HepG2 (cell line): ENCODE results near the gene SRC. TPM values are rescaled to one million over a fixed set of nuclear protein-coding genes. Genes with fewer than 3 reads are reported as not detected.

ENCODE experiments used
- AGO1 ChIP-seq: fragments of 200-400 bp; formaldehyde crosslinking; IDR thresholded peaks from 2 replicates; pipeline ENCODE4 v1.6.1; 2017; ENCODE audit warnings: mild to moderate bottlenecking, low read depth, low read length, moderate library complexity; ENCODE audit not compliant: poor library complexity, severe bottlenecking
- AHDC1 ChIP-seq: sonication (generic); formaldehyde crosslinking; IDR thresholded peaks from 2 replicates; pipeline ENCODE4 v1.5.1; 2020; ENCODE audit warnings: mild to moderate bottlenecking, missing genetic modification reagents, borderline replicate concordance
- BATF2 ChIP-seq: sonication (generic); formaldehyde crosslinking; IDR thresholded peaks from 2 replicates; pipeline ENCODE4 v1.8.0; 2022; ENCODE audit warnings: mild to moderate bottlenecking, missing genetic modification reagents, moderate library complexity
- ELF4 ChIP-seq: sonication (generic); formaldehyde crosslinking; IDR thresholded peaks from 2 replicates; pipeline ENCODE4 v1.5.0; 2020; ENCODE audit warnings: missing genetic modification reagents, mild to moderate bottlenecking, moderate library complexity, borderline replicate concordance
- HIC2 ChIP-seq: sonication (generic); formaldehyde crosslinking; IDR thresholded peaks from 2 replicates; pipeline ENCODE4 v1.9.0; 2022; ENCODE audit warnings: low read depth, missing genetic modification reagents
- ISL2 ChIP-seq: sonication (generic); formaldehyde crosslinking; IDR thresholded peaks from 2 replicates; pipeline ENCODE4 v1.5.0; 2020; ENCODE audit warnings: missing genetic modification reagents
- PRPF4 ChIP-seq: fragments of 200-400 bp; formaldehyde crosslinking; IDR thresholded peaks from 2 replicates; pipeline ENCODE4 v1.6.1; 2016; ENCODE audit warnings: low read length, low read depth; ENCODE audit not compliant: poor library complexity, severe bottlenecking
- RARA ChIP-seq: IDR thresholded peaks from 2 replicates; pipeline ENCODE4 v1.6.1; 2016; ENCODE audit warnings: missing genetic modification reagents, missing compliant biosample characterization
- SMAD3 ChIP-seq: sonication (generic); formaldehyde crosslinking; IDR thresholded peaks from 2 replicates; pipeline ENCODE4 v1.4.0; 2020; ENCODE audit warnings: missing genetic modification reagents
- SMARCC2 ChIP-seq: fragments of 450-650 bp; IDR thresholded peaks from 2 replicates; pipeline ENCODE4 v1.6.1; 2017; ENCODE audit warnings: antibody characterized with exemption, mild to moderate bottlenecking
- ZNF225 ChIP-seq: sonication (generic); formaldehyde crosslinking; IDR thresholded peaks from 2 replicates; pipeline ENCODE4 v1.4.0; 2020; ENCODE audit warnings: mild to moderate bottlenecking, missing genetic modification reagents
- ZNF414 ChIP-seq: sonication (generic); formaldehyde crosslinking; IDR thresholded peaks from 2 replicates; pipeline ENCODE4 v1.5.0; 2020; ENCODE audit warnings: missing genetic modification reagents
- ZNF503 ChIP-seq: sonication (generic); formaldehyde crosslinking; IDR thresholded peaks from 2 replicates; pipeline ENCODE4 v1.4.0; 2020; ENCODE audit warnings: missing genetic modification reagents
- ZNF629 ChIP-seq: sonication (generic); formaldehyde crosslinking; conservative IDR thresholded peaks from 2 replicates; pipeline ENCODE4 v1.5.0; 2020; ENCODE audit warnings: missing genetic modification reagents
- ZNF660 ChIP-seq: sonication (generic); formaldehyde crosslinking; IDR thresholded peaks from 2 replicates; pipeline ENCODE4 v1.5.1; 2020; ENCODE audit warnings: mild to moderate bottlenecking, low read depth, missing genetic modification reagents, borderline replicate concordance
- ZNF841 ChIP-seq: sonication (generic); formaldehyde crosslinking; IDR thresholded peaks from 2 replicates; pipeline ENCODE4 v1.8.1; 2023; ENCODE audit warnings: missing genetic modification reagents, borderline replicate concordance
- polyA plus RNA-seq, 8 experiments: library from polyadenylated mRNA; depleted of rRNA in 3 of 8; stranded (reverse) in 7 of 8; unstranded in 1 of 8; fragments of >200 nt; fragmentation: Illumina TruSeq in 4 of 8; extraction: Trizol in 4 of 8; gene quantifications; 2 replicates each; pipeline versions ENCODE4 v1.2.1 to v1.2.3, GENCODE V29; 2011 to 2016; ENCODE audit warnings: low read depth in 4 of 8, missing spikeins in 1 of 8, mixed read lengths in 1 of 8; ENCODE audit not compliant: insufficient read depth in 1 of 8
- total RNA-seq, 5 experiments: library from RNA; depleted of rRNA; stranded (reverse); fragments of >200 nt; fragmentation: Illumina TruSeq; extraction: Trizol; gene quantifications; 2 replicates each; pipeline ENCODE4 v1.2.3, GENCODE V29; 2016; ENCODE audit warnings: low read depth in 1 of 5

Gene SRC
- total and polyA plus RNA-seq, 2 of the 13 experiments (the other 11 are each of a cell fraction or from before 2014, with no cell fraction given): 54.7 to 192 TPM

GRCh38 chr20:37406010-37406998 is 60.4 kb downstream of the SRC start (continued):
- TF ChIP-seq ZNF414 (CRISPR knock-in tag) (no peak), ISL2 (0 out of 2 replicates have a peak, but pooled peaks have one; percentile 63), HIC2 (CRISPR knock-in tag) (peak; percentile 52; the same call in 1 of the 2 replicates), BATF2 (CRISPR knock-in tag) (peak; percentile 80; the same call in 1 of the 2 replicates), ZNF660 (CRISPR knock-in tag) (no peak), ZNF503 (CRISPR knock-in tag) (no peak), AGO1 (peak; percentile 92), ZNF629 (peak; percentile 74), ZNF225 (CRISPR knock-in tag) (peak; percentile 97), SMAD3 (CRISPR knock-in tag) (0 out of 2 replicates have a peak, but pooled peaks have one; percentile 13), PRPF4 (no peak), RARA (CRISPR knock-in tag) (peak; percentile 48; the same call in 1 of the 2 replicates), SMARCC2 (no peak), ZNF841 (peak; percentile 46; the same call in 1 of the 2 replicates), ELF4 (CRISPR knock-in tag) (no peak), AHDC1 (CRISPR knock-in tag) (no peak; the same call in 1 of the 2 replicates)
